HEK293 (cell line): ENCODE results near the gene IDE.

ENCODE experiments used
- CTCF ChIA-PET: fragments of 350-600 bp; formaldehyde crosslinking; extraction: SDS; loops from one replicate; lab custom pipeline; 2021; ENCODE audit warnings: antibody characterized with exemption; lab: Yijun Ruan, JAX
- POLR2A ChIA-PET: fragments of 300-600 bp; formaldehyde crosslinking; extraction: SDS; loops from one replicate; lab custom pipeline; 2020; ENCODE audit warnings: antibody characterized with exemption, inconsistent platforms; lab: Yijun Ruan, JAX
- H3K27ac ChIP-seq: fragments of 200-500 bp; sonication (Bioruptor generic); 2 replicates; pipeline ENCODE4 v1.5.1; 2014; ENCODE audit warnings: low read depth, low read length, control low read depth, inconsistent platforms; ENCODE audit errors: extremely low read depth
- H3K36me3 ChIP-seq, 2 experiments: fragments of 200-500 bp in 1 of 2; sonication (Bioruptor generic) in 1 of 2; 1 replicate in 1 of 2; 2 replicates in 1 of 2; pipeline ENCODE4 v1.5.1; 2014 to 2017; ENCODE audit warnings: inconsistent platforms in 2 of 2, low read length in 2 of 2; ENCODE audit not compliant: control insufficient read depth in 2 of 2, insufficient read depth in 1 of 2
- H3K4me1 ChIP-seq: fragments of 200-500 bp; sonication (Bioruptor generic); 2 replicates; pipeline ENCODE4 v1.5.1; 2014; ENCODE audit warnings: mild to moderate bottlenecking, low read length, inconsistent platforms; ENCODE audit not compliant: control insufficient read depth, insufficient read depth
- H3K4me3 ChIP-seq: 2 replicates; pipeline ENCODE4 v1.5.1; 2011; ENCODE audit warnings: low read depth, mild to moderate bottlenecking, control low read depth, low read length, moderate library complexity
- H3K9me3 ChIP-seq: fragments of 200-500 bp; sonication (Bioruptor generic); 2 replicates; pipeline ENCODE4 v1.5.1; 2014; ENCODE audit warnings: low read depth, low read length, inconsistent platforms; ENCODE audit not compliant: control insufficient read depth, insufficient read depth
- BCL11A ChIP-seq: fragments of 450-650 bp; formaldehyde crosslinking; IDR thresholded peaks from 2 replicates; pipeline ENCODE4 v1.5.1; 2016; ENCODE audit warnings: low read depth, missing biosample characterization, missing genetic modification characterization
- ELK4 ChIP-seq: IDR thresholded peaks from 2 replicates; pipeline ENCODE4 v1.6.1; 2011; ENCODE audit warnings: mild to moderate bottlenecking, low read depth, low read length, borderline replicate concordance
- GLIS1 ChIP-seq: fragments of 450-650 bp; formaldehyde crosslinking; IDR thresholded peaks from 2 replicates; pipeline ENCODE4 v1.5.1; 2016; ENCODE audit warnings: missing biosample characterization, missing genetic modification characterization
- GLIS2 ChIP-seq: fragments of 450-650 bp; formaldehyde crosslinking; IDR thresholded peaks from 2 replicates; pipeline ENCODE4 v1.5.1; 2016; ENCODE audit warnings: missing biosample characterization, missing genetic modification characterization
- HOXD13 ChIP-seq: sonication (generic); formaldehyde crosslinking; IDR thresholded peaks from 2 replicates; pipeline ENCODE4 v1.8.0; 2022; ENCODE audit warnings: missing genetic modification reagents, borderline replicate concordance
- KLF9 ChIP-seq: fragments of 450-650 bp; formaldehyde crosslinking; IDR thresholded peaks from 2 replicates; pipeline ENCODE4 v1.5.1; 2016; ENCODE audit warnings: missing biosample characterization, missing genetic modification characterization, low read depth
- PBX3 ChIP-seq: sonication (generic); formaldehyde crosslinking; IDR thresholded peaks from 2 replicates; pipeline ENCODE4 v1.8.1; 2022; ENCODE audit warnings: mild to moderate bottlenecking, moderate library complexity, missing genetic modification reagents
- SALL2 ChIP-seq: fragments of 450-650 bp; formaldehyde crosslinking; IDR thresholded peaks from 2 replicates; pipeline ENCODE4 v1.5.0; 2017; ENCODE audit warnings: missing biosample characterization, mild to moderate bottlenecking, missing genetic modification characterization, borderline replicate concordance
- ZBTB7A ChIP-seq: fragments of 450-650 bp; formaldehyde crosslinking; IDR thresholded peaks from 2 replicates; pipeline ENCODE4 v1.5.1; 2016; ENCODE audit warnings: low read depth, missing biosample characterization, missing genetic modification characterization
- ZNF132 ChIP-seq: fragments of 450-650 bp; formaldehyde crosslinking; IDR thresholded peaks from 2 replicates; pipeline ENCODE4 v1.5.1; 2017; ENCODE audit warnings: missing biosample characterization, missing genetic modification characterization, borderline replicate concordance
- ZNF16 ChIP-seq: fragments of 450-650 bp; formaldehyde crosslinking; IDR thresholded peaks from 2 replicates; pipeline ENCODE4 v1.5.1; 2016; ENCODE audit warnings: low read depth, missing biosample characterization, missing genetic modification characterization
- ZNF174 ChIP-seq: fragments of 450-650 bp; formaldehyde crosslinking; IDR thresholded peaks from 2 replicates; pipeline ENCODE4 v1.5.0; 2017; ENCODE audit warnings: missing biosample characterization, mild to moderate bottlenecking, missing genetic modification characterization
- ZNF202 ChIP-seq: fragments of 450-650 bp; formaldehyde crosslinking; IDR thresholded peaks from 2 replicates; pipeline ENCODE4 v1.5.1; 2016; ENCODE audit warnings: missing biosample characterization, missing genetic modification characterization, borderline replicate concordance
- ZNF335 ChIP-seq: fragments of 450-650 bp; formaldehyde crosslinking; conservative IDR thresholded peaks from 2 replicates; pipeline ENCODE4 v1.5.1; 2016; ENCODE audit warnings: missing biosample characterization, missing genetic modification characterization
- ZNF366 ChIP-seq: fragments of 450-650 bp; formaldehyde crosslinking; conservative IDR thresholded peaks from 2 replicates; pipeline ENCODE4 v1.5.1; 2016; ENCODE audit warnings: missing biosample characterization, missing genetic modification characterization
- ZNF394 ChIP-seq: fragments of 450-650 bp; formaldehyde crosslinking; IDR thresholded peaks from 2 replicates; pipeline ENCODE4 v1.5.1; 2016; ENCODE audit warnings: missing biosample characterization, missing genetic modification characterization, mild to moderate bottlenecking, moderate library complexity, borderline replicate concordance
- ZNF404 ChIP-seq: fragments of 450-650 bp; formaldehyde crosslinking; IDR thresholded peaks from 2 replicates; pipeline ENCODE4 v1.5.1; 2017; ENCODE audit warnings: missing biosample characterization, missing genetic modification characterization
- ZNF654 ChIP-seq: fragments of 450-650 bp; formaldehyde crosslinking; IDR thresholded peaks from 2 replicates; pipeline ENCODE4 v1.5.1; 2016; ENCODE audit warnings: low read depth, missing biosample characterization, missing genetic modification characterization
- ZNF830 ChIP-seq: fragments of 450-650 bp; IDR thresholded peaks from 2 replicates; pipeline ENCODE4 v1.5.0; 2018; ENCODE audit warnings: missing biosample characterization, missing genetic modification characterization, low read depth, mild to moderate bottlenecking, moderate library complexity
- TF ChIP-seq, protein P1 (sequence below): fragments of 450-650 bp; formaldehyde crosslinking; IDR thresholded peaks from 2 replicates; pipeline ENCODE4 v1.5.1; 2016; ENCODE audit warnings: missing biosample characterization, missing genetic modification characterization
- TF ChIP-seq, protein P2 (sequence below): fragments of 450-650 bp; formaldehyde crosslinking; optimal IDR thresholded peaks from 2 replicates; pipeline ENCODE3; 2016; ENCODE audit warnings: missing biosample characterization, mild to moderate bottlenecking, missing genetic modification characterization

IDE gene

DNA sequence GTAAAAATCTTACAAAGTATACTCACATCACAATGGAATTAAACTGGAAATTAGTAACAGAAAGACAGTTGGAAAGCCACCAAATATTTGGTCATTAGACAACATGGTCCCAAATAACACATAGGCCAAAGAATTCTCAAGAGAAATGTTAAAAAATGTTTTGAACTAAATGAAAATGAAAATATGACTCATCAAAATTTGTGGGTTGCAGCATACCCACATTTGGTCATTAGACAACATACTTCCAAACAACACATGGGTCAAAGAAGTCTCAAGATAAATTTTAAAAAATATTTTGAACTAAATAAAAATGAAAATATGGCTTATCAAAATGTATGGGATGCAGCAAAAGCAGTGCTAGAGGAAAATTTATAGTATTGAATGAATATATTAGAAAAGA lies 152.3 kb downstream of the IDE start:
- Histone ChIP-seq H3K4me1 (no peaks in the 10 kb centered on the region), H3K27ac (no peak overlapping the region)
- CTCF ChIA-PET, result no interaction called here
- TF ChIP-seq HOXD13 (CRISPR knock-in tag) (no peak), GLIS1 (no peak), ZNF202 (tag by site-specific recombination) (no peak), ZNF394 (no peak), BCL11A (tag by site-specific recombination) (no peak), ZNF654 (tag by site-specific recombination) (no peak), ZNF366 (tag by site-specific recombination) (no peak), ELK4 (no peak), GLIS2 (tag by site-specific recombination) (no peak), ZNF132 (tag by site-specific recombination) (no peak), SALL2 (no peak), ZNF335 (no peak), ZNF174 (tag by site-specific recombination) (no peak), ZNF16 (tag by site-specific recombination) (no peak), ZNF404 (no peak)
- TF ChIP-seq, protein P1, sequence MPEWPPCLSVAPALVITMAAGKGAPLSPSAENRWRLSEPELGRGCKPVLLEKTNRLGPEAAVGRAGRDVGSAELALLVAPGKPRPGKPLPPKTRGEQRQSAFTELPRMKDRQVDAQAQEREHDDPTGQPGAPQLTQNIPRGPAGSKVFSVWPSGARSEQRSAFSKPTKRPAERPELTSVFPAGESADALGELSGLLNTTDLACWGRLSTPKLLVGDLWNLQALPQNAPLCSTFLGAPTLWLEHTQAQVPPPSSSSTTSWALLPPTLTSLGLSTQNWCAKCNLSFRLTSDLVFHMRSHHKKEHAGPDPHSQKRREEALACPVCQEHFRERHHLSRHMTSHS (tag by site-specific recombination), result no peak
- TF ChIP-seq, protein P2, sequence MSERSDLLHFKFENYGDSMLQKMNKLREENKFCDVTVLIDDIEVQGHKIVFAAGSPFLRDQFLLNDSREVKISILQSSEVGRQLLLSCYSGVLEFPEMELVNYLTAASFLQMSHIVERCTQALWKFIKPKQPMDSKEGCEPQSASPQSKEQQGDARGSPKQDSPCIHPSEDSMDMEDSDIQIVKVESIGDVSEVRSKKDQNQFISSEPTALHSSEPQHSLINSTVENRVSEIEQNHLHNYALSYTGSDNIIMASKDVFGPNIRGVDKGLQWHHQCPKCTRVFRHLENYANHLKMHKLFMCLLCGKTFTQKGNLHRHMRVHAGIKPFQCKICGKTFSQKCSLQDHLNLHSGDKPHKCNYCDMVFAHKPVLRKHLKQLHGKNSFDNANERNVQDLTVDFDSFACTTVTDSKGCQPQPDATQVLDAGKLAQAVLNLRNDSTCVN (tag by site-specific recombination), result no peak
- TF ChIP-seq, all 188 proteins: peak for 0
- no peaks in the 10 kb centered on the region for H3K9me3 ChIP-seq
- H3K36me3 ChIP-seq, result no peaks in the 10 kb centered on the region
- POLR2A ChIA-PET, result no interaction called here
- H3K4me3 ChIP-seq, result no peak overlapping the region

GRCh38 chr10:92420546-92421275 lies 153.2 kb downstream of the IDE start:
- Histone ChIP-seq H3K27ac (no peak overlapping the region), H3K9me3 (no peaks in the 10 kb centered on the region), H3K4me3 (no peak overlapping the region), H3K36me3 (no peaks in the 10 kb centered on the region), H3K4me1 (no peaks in the 10 kb centered on the region)
- POLR2A ChIA-PET, result no interaction called here
- CTCF ChIA-PET, result interaction anchor here (0.7 kb wide), 1 partner anchor 318 kb away, joined by 3 read pairs; no protein-coding TSS in a partner anchor
- TF ChIP-seq ZNF830 (no peak), KLF9 (no peak), ZBTB7A (no peak), PBX3 (CRISPR knock-in tag) (no peak)
